ENCODE results near the gene SP5. TPM values are rescaled to one million over a fixed set of nuclear protein-coding genes. Genes with fewer than 3 reads are reported as not detected.
"Not testable (repeated sequence)": the region's sequence is repeated elsewhere in the genome, so short reads cannot be mapped to it uniquely, and the experiment has no call there.

Gene SP5
- total and polyA plus RNA-seq, 2 of the 4 experiments (the other 2 are of a cell fraction): not detected

DNA sequence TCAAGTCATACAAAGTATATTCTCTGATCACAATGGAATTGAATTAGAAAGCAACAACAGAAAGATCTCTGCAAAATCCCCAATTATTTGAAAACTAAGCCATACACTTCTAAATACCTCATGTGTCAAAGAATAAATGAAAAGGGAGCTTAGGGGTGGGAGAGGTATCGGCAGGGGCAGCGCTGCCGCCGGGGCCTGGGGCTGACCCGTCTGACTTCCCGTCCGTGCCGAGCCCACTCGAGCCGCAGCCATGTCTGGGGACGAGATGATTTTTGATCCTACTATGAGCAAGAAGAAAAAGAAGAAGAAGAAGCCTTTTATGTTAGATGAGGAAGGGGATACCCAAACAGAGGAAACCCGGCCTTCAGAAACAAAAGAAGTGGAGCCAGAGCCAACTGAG, 36.4 kb downstream of the SP5 start:
- ATAC-seq (ENCODE audit: low read depth); H3K4me2 ChIP-seq (ENCODE audit: low read depth, low read length); H3K9me3 ChIP-seq (ENCODE audit: control insufficient read depth, insufficient read depth, low read length); H3K36me3 ChIP-seq (ENCODE audit: control insufficient read depth, insufficient read depth, low read length); H3K9ac ChIP-seq (ENCODE audit: low read depth, low read length); H2AK5ac ChIP-seq (ENCODE audit: low read depth, low read length); DNase-seq; in situ Hi-C loops (cut with MboI; ENCODE audit: low sequenced_read_pairs); POLR2A ChIA-PET (ENCODE audit: unreplicated experiment); H3K9me1 ChIP-seq (ENCODE audit: insufficient read depth, low read length); H2BK120ac ChIP-seq (ENCODE audit: low read depth, low read length); H3K4ac ChIP-seq (ENCODE audit: low read depth, low read length); CTCF ChIA-PET; H4K91ac ChIP-seq (ENCODE audit: insufficient read depth, low read depth, low read length); H3K23ac ChIP-seq (ENCODE audit: low read depth, low read length); H3K4me3 ChIP-seq (ENCODE audit: insufficient read depth, low read depth, low read length); H3K79me1 ChIP-seq (ENCODE audit: low read depth in 1 of 2, low read length in 2 of 2); H3K27me3 ChIP-seq (ENCODE audit: control insufficient read depth, insufficient read depth, low read length); H3K14ac ChIP-seq (replicated peaks; ENCODE audit: low read depth, low read length); H2BK5ac ChIP-seq (ENCODE audit: low read depth, low read length, poor library complexity, severe bottlenecking); H4K8ac ChIP-seq (ENCODE audit: low read depth in 2 of 2, low read length in 2 of 2); H2AFZ ChIP-seq (replicated peaks; ENCODE audit: low read length, poor library complexity); H3K56ac ChIP-seq (ENCODE audit: extremely low read depth, insufficient read depth, low read length); H3K18ac ChIP-seq (ENCODE audit: low read depth, low read length); BruUV-seq (replicated peaks); H3K27ac ChIP-seq (ENCODE audit: insufficient read depth, low read length); H2BK15ac ChIP-seq (ENCODE audit: low read depth, low read length); dilution Hi-C loops (cut with HindIII; ENCODE audit: low sequenced_read_pairs, unreplicated experiment); intact Hi-C loops (cut with micrococcal nuclease); H4K5ac ChIP-seq (ENCODE audit: low read depth, low read length); H3K4me1 ChIP-seq (ENCODE audit: control insufficient read depth, insufficient read depth, low read length); H4K20me1 ChIP-seq (ENCODE audit: insufficient read depth, low read length); H2BK20ac ChIP-seq (ENCODE audit: low read depth, low read length); H2AK9ac ChIP-seq (replicated peaks; ENCODE audit: low read depth, low read length, poor library complexity): not testable (repeated sequence)
- WGBS, 2 experiments (ENCODE audit: extremely low coverage in 2 of 2, insufficient read length in 1 of 2): no CpG with 5 or more reads among the region's 12 CpGs
